HG03378 (cell line): ENCODE data around the gene SLC5A4.
"Not testable (repeated sequence)": the region's sequence is repeated elsewhere in the genome, so short reads cannot be mapped to it uniquely, and the experiment has no call there.

ENCODE experiments used
- ATAC-seq: cut with Tn5 transposase; IDR thresholded peaks from one replicate; pipeline ENCODE4 v1.9.1; 2021; ENCODE audit warnings: mild to moderate bottlenecking, moderate library complexity; ENCODE audit not compliant: unreplicated experiment

The SLC5A4 gene

GRCh38 chr22:32202161-32202538, 53.0 kb downstream of the SLC5A4 start:
- no peak for ATAC-seq

DNA sequence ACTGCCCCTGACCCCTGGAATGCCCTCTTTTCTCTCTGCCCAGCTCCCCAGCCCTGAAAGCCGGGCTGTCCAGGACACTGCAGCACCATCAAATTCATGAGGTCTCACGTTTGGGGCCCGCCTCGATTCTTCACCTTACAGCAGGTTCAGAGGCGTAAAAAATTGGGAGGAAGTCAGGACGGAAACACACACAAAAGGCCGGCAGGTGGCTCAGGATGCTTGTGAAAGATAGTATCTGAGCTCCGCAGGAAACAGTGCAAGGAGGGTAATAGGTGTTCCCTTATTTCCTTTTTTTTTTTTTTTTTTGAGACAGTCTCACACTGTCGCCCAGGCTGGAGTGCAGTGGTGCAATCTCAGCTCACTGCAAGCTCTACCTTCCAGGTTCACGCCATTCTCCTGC, 54.4 kb downstream of the SLC5A4 start:
- no peak for ATAC-seq

- ATAC-seq: no peak
These were observed 55.2 kb downstream of the SLC5A4 start for GRCh38 chr22:32199961-32200360.

DNA sequence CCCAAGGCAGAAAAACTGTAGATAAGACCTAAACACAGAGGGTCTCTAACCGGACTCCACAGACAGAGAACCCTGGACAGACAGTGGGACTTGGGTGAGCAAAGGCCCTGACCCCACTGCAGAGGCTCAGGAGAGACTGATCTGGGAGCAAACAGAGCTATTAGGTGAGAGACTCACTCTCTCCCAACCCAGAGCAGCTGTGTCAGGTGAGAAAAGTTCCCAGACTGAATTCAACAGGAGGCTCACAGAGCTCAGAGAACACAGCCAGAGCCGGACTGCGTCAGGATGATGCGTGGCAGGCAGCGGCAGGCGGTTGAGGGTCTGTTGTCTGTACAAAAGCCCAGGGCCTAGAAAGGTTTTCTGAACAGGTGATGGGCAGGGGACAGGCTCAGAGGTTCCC, 55.8 kb downstream of the SLC5A4 start:
- ATAC-seq: no peak

- ATAC-seq: not testable (repeated sequence)
These were observed 57.5 kb downstream of the SLC5A4 start for GRCh38 chr22:32197553-32198226.

DNA sequence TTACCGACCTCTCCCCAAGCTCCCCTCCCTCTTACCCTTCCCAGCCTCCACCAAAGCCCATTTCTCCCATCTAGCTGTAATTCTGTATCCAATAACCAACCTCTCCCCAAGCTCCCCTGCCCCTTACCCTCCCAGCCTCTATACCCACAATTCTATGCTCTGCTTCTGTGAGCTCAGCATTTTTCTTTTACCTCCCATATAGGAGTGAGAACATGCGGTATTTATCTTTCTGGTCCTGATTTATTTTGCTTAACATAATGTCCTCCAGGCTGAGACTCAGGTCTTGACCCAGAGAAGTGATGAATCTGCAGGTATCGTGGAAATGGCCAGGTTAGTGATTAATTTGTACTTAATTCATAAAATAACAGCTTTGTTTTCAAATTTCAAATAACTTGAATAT, 59.2 kb downstream of the SLC5A4 start:
- not testable (repeated sequence) for ATAC-seq

DNA sequence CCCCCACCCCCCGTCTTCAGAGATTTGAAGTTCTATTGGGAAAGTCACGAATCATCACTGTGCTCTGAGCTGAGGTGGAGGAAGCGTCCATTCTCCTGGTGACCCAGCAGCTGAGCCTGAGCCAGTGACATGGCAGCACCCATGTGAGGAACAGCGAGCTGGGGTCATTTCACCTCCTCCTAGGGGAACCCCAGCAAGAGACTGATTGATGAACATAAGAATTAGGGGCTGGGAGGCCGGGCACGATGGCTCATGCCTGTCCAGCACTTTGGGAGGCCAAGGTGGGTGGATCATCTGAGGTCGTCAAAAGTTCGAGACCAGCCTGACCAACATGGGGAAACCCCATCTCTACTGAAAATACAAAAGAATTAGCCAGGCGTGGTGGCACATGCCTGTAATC, 61.8 kb downstream of the SLC5A4 start:
- not testable (repeated sequence) for ATAC-seq

DNA sequence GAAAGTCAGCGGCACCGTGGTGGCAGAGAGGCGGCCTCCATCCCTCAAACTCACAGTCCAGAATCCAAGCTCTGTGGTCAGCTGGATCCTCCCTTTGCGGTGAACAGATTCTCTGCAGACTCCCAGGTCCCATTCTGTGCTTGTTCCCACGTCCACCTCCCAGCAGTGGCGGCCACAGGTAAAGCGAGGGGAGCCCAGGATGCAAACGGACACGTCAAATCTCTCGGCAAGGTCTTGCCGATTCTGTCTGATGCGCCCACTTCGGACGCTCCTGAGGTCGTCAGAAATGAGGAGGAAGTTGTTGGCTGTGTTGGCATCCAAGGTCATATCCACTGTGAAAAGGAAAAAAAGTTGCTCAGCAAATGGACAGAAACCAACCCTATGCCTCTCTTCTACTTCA, 64.1 kb downstream of the SLC5A4 start:
- not testable (repeated sequence) for ATAC-seq

DNA sequence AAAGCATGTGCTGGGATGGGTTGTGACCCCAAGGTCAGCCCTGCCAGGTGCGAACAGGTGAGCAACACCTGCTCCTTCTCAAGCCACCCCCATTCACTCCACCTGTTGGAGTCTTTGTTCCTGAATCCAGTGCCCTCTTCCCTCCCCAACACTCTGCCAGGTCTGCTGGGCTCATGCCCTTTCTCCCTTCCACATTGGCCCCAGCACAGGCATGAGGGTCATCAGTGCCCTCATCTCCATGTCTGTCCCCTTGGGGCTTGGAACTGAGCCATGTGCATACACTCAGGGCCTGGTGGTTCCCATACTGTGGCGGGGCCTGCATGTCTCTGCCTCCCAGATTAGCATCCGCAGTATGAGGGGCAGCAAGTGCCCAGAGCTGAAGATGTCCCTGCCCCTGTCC, 69.3 kb downstream of the SLC5A4 start:
- no peak for ATAC-seq

DNA sequence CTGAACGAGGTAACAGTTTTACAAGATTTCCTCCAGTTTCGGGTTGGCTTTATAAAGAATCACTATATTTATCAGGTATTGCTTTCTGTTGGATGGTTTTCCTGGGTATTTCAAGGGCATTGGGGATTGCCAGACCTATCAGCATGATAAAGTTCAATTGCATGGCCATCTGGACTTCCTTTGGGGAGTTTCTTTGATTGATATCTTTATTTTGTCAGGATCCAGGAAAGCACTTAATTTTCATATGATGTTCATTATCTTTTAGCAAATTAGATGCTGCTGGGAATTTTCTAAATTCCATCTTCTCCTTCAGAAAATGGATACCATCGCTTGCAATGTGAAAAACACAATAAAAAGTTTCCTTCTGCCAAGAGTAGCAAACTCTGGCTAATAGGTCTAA, 71.5 kb downstream of the SLC5A4 start:
- no peak for ATAC-seq

DNA sequence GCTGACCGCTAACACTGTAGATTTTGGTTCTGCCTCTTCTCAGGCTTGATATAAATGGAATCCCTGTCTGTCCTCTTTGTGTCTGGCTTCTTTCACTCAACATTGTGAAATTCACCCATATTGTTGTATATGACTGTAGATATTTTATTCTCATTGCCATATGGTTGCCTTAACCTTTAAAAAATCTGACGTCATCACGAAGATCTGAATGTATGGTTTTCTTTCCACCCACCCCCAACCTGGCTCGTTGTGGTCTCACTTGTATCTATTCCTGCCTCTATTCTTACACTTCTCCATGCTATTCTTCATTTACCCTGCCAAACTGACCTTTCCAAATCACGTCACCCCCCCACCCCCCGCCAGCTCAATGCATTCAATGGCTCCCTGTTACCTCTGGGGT, 74.1 kb downstream of the SLC5A4 start:
- no peak for ATAC-seq

GRCh38 chr22:32177221-32177765, 77.9 kb downstream of the SLC5A4 start:
- no peak for ATAC-seq

DNA sequence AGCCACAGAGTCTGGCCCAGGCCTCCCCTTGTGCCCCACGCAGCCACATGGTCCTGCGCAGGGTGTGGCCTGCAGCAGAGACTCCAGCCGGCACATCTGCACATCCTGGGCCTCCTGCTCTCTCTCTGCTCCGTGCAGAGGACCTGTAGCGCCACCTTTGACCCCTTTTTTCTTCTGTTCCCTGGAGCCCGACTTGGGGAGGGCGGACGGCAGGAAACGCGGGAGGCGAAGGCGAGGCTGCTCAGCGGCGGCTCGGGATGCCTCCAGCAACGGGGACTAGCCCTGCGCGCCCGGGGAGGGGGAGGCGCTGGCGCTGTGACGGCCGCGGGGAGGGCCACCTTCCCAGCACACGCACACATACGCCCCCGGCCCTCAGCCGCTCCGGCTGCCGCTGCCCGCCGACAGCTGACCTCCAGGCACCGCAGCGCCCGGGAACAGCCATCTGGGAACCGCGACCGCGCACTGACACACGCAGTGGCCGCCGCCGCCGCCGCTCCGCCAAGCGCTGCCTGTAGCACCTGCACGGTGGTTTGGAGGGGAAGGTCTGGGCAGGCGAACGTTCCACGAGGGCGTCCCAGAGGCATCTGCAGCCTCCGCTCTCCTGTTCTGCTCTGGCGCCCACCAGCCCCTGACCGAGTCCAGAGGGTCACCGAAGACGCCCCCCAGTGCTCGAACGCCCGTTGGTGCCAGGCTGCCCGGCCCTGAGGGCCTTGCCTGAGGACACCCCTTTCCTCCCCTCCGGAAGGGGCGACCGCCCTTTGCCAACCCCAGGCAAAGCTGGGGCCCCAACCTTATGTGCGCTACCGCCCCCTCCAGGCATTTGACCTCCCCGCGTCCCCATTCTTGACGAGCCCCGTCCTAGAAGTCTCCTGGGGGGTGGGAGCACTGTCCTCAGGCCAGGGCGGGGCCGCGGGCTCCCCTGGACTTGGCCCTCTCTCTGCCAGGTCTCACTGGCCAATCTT, 79.2 kb downstream of the SLC5A4 start:
- no peak for ATAC-seq

DNA sequence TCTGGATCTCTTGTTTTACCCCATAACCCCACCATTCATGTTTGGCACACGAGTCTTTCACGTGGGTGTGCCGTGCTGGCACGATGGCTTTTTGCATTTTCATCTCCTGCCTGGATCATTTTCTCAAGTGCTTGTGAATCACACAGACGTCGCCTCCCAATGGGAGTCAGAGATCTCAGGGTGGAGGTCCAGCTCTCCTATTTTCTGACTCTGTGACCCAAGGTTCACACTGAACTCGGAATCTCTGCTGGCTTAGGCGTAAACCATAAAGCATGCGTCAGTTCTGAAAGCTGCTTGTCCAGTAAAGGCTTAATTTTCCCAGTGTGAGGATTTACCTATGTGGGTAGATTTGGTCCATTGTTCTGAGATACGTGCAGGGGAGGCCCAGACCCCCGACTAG, 80.0 kb downstream of the SLC5A4 start:
- ATAC-seq: no peak
